NCI-H146 treated with DMSO at 0.1 percent for 48 hours (cell line): ENCODE results near the gene MICOS13.

Source experiments
- DNase-seq: peaks from one replicate; lab custom pipeline; 2025; ENCODE audit not compliant: unreplicated experiment; lab: John Stamatoyannopoulos, UW

The MICOS13 gene

DNA sequence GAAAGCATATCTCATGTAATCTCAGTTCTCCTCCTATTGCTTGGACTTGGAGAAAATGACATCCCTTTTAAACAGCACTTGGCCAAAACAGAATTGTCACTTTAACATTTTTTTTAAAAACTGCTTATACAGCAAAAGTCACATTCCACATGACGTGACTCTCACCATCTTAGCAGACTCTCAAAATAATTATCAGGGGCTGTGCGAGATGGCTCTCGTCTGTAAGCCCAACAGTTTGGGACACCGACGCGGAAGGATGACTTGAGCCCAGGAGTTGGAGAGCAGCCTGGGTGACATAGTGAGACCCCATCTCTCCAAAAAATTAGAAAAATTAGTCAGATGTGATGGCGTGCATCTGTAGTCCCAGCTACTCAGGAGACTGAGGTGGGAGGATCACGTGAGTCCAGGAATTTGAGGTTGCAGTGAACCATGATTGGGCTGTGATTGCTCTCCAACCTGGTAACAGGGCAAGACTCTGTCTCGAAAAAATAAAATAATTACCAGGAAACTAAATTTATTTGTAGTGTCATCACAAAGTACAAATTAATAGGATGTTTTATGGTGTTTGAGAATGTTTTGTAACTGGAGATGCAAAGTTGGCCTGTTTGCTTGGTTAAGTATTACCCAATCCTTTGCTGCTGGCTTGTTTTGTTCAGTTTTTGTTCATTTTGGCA is 48.6 kb downstream of the MICOS13 start:
- no peak for DNase-seq

DNA sequence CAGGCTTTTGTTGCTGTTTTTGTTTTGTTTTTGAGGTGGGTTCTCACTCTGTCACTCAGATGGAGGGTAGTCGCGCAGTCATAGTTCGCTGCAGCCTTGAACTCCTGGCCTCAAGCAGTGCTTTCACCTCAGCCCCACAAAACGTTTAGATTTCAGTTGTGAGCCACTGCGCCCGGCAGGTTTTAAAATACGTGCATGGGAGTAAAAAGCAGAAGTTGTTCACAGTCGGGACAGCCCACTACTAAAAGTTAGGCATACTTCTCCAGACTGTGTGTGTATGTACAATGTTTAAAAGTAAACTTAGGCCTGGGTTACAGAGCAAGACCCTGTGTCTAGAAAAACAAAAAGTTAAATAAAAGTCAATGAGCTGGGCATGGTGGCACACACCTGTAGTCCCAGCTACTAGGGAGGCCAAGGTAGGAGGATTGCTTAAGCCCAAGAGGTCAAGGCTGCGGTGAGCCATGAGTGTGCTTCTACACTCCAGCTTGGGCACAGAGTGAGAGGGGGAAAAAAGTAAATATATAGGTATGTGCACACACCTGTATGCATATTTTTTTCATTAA is 51.3 kb downstream of the MICOS13 start:
- DNase-seq: no peak

DNA sequence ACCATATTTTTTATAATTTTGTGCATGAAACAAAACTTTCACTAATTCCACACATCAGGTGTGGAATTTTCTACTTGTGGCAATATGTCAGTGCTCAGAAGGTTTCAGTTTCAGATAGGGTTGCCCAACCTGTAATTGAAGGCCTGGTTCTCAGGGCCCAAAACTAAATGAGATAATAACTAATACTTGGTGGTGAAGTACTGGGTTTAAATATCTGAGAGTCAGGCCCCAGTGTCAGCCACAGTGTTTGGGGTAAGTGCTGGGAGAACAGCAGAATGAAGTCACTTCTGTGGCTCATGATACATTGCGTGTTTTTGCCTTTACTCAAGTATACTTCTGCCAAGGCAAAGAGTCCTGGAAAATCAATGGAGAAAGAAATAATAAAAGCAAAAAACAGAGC is 51.9 kb downstream of the MICOS13 start:
- no peak for DNase-seq
